Measurements from ENCODE around the gene ZNF746.
A peak's percentile ranks its signal among the peaks of the same experiment; 100 is the strongest.
"Not testable (repeated sequence)": the region's sequence is repeated elsewhere in the genome, so short reads cannot be mapped to it uniquely, and the experiment has no call there.

The ZNF746 gene

DNA sequence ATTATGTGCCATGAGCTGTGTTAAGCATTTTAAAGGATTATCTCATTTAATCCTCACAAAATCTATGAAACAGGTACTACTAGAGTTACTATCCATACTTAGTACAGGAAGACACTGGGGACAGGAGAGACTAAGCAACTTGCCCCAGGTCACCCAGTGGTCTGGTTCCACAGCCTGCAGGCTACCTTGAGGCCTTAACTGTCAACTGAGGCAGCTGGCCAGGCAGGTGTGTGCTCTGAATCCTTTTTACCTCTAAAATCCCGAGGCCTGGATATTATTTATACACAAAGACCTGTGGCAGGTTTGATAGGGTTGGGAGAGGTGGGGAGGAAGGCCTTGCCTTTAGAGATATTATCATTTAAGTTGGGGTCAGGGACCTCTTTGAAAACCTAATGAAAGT, 39.8 kb downstream of the ZNF746 start:
- DNase-seq: no peak

DNA sequence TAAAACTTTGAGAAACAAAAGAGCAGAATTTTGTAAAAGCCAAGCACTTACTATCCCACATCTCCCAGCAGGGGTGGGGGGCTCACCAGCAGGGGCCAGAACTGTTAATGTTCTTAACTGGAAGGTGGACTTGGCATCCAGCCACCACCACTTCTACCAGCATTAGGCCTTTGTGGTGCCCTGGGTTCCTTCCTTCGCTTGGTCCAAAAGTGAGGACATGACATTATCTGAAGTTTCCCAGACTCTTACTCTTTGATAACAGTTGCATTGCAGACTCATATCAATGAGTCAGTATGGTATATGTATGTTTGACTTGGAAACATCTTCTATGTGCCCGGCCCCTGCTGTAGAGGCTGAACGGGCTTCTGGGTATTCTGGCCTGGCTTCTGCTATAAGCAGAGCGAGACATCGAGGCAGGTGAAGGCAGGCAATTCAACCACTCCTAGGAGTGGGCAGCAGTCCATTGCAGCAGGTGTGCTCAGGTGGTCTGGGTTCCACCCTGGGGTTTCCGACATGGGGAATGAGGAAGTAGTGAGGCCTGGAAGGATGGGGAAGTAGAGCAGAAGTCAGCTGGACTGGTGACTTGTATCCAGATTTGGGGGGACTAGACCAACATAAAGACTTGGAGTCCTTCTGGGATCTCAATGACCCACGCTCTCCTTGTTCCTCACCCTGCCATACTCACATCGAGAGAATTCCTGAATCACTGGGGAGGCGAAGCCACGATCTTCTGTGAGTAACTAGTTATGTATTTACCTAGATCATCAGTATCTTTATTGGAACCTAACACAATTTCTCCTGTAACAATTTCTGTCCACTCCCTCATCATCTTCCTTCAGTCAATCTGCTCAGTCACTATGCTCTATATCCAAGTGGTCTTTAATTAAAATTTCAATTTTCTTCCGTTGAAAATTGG, 40.8 kb downstream of the ZNF746 start:
- no peak for DNase-seq

DNA sequence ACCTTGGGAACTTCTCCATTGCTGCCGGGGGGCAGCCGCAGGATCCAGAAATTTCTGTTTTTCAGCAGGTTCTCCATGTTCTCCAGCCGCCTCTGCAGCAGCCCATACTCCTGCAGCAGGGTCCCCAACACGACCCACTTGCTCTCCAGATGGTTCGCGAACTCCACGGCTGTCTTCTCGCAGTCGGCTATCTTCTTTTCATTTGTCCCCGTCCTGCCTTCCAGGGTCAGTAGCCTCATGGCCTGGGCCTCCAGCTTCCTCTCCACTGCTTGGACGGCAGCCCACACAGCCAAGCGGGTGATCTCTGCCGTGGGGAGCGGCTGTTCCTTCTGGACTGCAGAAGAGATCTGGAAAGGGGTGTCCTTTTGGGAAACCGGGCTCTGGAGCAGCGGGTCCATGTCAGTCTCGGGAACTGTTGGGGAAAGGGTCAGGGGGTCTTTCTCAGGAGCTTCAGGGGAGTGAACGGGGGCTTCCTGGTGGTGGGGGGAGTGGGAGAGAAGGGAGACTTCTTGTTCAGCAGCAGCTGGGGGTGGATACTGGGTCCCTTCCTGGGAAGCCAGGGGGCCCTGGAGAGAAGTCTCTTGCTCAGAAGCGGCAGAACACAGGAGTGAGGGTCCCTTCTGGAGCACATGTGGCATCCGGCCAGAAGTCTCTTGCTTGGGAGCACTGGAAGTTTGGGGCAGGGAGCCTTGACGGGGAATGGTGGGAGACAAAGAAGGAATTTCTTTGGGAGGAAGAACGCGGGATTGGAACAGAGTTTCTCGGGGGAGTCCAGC, 42.2 kb downstream of the ZNF746 start:
- DNase-seq: no peak

DNA sequence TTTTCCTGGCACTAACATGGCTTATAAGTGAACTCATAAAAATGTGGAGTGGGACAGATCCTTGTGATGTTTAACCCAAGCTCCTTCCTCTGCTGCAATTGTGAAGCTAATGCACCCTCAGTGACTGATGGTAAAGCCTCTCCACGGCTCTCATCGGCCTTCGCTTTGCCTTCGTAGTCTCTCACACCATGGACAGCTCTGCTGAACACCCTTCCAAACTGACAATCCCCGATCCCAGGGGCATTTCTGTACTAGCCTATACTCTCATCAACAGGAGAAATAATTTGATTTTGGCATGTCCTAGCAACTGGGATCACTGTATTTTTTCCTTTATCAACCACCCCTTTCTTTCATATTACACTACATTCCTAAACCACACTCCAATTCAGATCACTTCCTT, 42.9 kb downstream of the ZNF746 start:
- DNase-seq: no peak

DNA sequence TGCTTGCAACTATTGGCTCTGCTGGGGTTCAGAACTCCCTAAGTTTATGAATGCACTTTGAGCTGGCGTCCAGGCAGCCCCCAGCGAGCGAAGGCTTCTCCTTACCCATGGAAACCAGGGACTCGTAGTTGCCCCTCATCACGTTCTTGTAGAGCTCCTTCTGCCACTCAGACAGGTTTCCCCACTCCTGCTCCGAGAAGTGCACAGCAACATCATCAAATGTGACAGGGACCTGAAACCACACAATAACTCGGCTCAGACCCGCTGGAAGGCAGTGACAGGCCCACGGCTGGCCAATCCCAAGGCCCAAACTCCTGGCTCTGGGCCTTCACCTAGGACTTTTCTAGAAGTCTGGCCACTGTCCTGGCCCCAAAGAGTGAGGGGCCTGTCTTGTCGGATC, 43.6 kb downstream of the ZNF746 start:
- no peak for DNase-seq

DNA sequence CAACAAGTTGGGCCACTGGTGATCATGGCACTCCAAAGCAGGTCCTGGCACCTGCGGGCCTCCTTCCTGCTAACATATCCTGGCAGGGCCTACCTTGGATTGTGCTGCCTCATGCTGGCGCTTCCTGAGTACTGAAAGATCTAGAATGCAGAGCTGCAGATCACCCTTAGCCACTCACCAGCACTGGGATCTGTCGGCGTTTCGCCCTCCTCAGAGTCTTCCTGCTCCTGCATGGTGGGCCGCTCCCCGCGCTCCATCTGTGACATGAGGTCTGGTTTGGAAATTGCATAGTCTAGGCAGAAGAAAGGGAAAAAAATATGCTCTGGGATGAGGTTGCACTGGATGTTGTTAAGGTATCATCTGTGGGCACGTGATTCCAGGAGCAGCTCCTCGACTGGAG, 46.8 kb downstream of the ZNF746 start:
- DNase-seq: no peak

DNA sequence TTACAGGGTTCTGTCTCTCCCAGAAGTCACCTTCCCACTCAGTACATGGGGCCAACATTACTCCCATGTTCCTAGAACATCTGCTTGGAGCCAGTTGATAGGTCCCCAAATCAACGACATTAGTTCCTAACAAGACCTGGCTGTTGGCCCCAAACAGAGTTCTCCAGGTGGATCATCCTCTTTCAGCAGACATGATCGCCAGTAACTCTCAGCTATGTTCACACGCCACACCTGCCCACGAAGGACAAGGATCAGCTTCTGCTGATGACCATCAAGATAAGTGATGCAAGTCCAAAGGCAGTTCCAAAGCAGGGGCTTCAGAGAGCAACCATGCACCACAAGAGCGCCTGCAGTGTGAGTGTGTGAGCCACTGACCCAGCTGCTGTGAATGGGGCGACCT, 47.7 kb downstream of the ZNF746 start:
- DNase-seq: no peak

DNA sequence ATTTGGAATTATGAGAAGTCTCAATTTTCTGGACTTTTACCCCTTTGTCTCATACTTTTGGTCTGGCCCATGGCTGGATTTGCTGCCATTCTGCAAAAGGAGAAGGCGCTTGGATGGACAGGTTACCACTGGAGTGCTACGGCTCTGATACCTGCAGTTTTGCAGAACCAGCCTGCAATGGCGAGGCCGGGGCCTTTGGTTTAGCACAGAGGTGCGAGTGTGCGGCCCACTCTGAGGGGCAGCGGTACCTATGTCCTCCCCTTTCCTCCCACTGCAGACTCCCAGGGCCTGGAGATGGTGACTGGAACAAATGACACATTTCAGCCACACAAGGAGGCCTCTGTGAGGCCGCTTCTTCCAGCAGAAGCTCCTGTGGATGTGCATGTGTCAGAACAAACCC, 48.6 kb downstream of the ZNF746 start:
- DNase-seq: no peak

DNA sequence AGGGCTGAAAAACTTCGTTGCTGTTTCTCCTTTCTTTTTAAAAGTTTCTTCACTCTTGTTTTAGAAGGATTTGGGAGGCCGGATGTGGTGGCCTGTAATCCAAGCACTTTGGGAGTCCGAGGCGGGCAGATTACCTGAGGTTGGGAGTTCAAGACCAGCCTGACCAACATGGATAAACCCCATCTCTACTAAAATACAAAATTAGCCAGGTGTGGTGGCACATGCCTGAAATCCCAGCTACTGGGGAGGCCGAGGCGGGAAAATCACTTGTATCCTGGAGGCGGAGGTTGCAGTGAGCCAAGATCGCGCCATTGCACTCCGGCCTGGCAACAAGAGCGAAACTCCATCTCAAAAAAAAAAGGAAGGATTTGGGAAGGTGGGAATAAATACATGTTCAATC, 51.6 kb downstream of the ZNF746 start:
- not testable (repeated sequence) for DNase-seq

DNA sequence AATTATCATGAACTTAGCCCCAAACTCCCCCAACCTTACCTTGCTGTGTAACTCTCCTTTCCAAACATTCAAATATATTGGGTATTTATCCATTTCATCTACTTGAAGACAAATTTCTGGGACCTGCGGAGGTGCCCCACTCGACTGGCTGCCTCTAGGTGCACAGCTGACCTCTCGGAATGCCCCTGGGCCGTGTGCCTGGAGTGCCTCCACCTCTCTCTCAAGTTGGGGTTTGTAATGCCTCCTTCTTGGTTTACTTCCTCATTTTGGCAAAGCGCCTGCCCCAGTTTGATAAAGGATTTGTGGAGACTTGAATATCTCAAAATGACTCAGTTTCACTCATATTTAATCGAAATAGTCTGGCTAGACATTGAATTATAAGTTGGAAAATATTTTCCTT, 53.3 kb downstream of the ZNF746 start:
- DNase-seq: no peak

DNA sequence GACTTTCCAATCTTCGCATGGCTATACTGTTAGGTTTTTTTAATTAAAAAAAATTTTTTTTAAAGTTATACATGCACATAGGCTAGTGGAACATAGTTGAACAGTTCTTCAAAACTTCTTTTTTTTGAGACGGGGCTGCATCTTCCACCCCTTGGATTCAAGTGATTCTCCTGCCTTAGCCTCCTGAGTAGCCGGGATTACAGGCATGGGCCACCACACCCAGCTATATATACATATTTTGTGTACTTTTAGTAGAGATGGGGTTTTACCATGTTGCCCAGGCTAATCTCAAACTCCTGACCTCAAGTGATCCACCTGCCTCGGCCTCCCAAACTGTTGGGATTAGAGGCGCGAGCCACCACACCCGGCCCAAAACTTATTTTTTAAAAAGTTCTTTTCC, 54.1 kb downstream of the ZNF746 start:
- DNase-seq: no peak

DNA sequence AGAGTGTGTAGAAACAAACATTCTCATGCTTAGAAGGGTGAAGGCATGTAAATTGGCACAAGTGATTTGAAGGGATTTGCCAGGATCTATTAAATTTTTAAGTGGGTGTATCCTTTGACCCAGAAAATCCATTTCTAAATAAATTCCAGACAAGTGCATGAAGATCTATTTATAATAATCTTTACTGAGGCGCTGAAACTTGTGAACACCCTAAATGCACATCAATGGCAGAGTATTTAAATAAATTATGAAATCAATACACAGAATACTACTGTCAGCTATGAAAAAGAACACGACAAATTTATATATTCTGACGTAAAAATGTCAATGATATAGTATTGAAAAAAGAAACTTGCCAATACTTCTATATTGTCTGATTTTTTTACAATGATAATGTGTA, 54.7 kb downstream of the ZNF746 start:
- DNase-seq: no peak

DNA sequence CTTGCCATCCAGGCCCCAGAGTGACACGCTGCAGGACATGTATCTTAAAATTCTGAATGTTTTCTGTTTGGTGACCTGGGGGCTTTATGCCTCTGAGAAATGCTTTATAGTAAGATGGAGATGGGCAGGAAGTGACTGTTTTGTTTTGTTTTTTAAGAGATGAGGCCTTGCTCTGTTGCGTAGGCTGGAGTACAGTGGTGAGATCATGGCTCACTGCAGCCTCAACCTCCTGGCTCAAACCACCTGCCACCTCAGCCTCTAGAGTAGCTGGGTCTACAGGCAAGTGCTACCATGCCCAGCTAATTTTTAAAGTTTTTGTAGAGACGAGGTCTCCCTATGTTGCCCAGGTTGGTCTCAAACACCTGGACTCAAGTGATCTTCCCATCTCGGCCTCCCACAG, 57.4 kb downstream of the ZNF746 start:
- DNase-seq: no peak

DNA sequence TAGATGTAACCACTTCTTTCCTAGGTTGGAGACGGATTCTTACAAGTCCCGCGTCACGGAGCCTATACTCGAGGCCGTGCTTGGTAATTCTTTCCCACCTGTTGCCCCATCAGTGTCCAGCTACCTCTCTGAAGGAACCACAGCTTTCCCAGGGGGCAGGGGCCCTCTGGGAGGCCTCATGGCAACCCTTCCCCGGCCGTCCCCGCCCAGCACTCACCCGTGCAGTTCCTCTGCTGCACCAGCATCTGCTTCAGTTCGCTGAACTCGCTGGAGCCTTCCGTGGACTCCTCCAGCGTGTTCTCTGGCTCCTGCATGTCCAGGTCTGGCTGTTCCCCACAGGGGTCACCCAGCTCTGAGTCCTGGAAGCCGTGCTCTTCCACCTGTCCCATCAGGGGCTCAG, 61.3 kb downstream of the ZNF746 start:
- no peak for DNase-seq

DNA sequence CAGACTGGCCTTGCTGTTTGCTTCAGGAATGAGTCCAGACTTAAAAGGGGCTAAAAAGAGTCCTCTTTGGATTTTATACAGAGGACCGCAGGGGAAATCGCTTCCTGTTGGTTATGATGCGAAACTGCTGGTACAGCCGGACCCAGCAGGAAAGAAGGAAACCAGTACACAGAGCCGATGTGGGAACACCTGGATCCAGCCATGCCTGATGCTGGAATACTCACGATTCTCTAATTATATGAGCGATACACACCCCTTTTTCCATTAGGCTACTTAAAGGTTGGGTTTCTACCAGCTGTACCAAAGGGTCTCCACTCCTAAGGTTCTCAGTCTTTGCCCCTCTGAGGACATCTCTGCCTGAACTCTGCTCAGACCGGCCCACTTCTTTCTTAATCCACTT, 64.5 kb downstream of the ZNF746 start:
- no peak for DNase-seq

DNA sequence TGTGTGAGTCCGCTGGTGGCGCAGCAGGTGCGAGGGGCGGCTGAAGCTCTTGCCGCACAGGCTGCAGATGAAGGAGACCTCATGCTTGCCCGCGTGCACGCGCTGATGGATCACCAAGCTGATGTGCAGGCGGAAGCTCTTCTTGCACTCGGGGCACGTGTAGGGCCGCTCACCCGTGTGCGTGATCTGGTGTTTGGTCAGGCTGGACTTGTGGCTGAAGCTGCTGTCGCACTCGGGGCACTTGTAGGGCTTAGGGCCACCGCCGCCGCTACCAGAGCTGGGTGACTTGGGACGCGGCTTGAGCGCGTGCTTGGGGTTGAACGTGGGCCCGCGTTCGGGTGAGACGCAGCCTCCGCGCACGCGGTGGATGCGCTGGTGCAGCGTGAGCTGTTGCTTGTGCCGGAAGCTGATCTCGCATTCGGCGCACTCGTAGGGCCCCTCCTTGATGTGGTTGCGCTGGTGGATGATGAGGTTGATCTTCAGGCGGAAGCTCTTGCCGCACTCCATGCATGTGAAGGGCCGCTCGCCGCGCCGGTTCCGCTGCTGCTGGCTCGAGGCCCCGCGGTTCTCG, 65.4 kb downstream of the ZNF746 start:
- no peak for DNase-seq

DNA sequence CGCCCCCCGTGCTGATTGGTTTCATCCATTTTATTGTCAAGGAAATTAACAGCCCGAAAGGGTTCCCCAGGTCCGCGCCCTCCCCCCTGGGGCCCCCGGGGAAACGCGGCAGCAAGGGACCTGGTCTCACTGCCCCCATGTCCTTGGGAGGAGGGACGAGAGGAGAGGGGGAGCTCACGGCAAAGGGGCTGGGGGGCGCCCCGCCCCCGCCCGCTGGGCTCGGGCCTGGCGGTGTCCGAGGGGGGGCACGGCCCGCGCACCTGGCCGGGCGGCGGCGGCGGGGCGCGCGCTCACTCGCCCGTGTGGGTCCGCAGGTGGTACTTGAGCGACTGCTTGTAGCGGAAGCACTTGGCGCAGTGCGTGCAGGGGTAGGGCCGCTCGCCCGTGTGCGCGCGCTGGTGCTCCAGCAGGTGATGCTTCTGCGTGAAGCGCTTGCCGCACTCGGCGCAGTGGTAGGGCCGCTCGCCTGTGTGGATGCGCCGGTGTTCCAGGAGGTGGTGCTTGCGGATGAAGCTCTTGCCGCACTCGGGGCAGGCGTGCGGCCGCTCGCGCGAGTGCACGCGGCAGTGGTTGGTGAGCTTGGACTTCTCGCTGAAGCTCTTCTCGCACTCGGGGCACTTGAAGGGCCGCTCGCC, 66.0 kb downstream of the ZNF746 start:
- no peak for DNase-seq

DNA sequence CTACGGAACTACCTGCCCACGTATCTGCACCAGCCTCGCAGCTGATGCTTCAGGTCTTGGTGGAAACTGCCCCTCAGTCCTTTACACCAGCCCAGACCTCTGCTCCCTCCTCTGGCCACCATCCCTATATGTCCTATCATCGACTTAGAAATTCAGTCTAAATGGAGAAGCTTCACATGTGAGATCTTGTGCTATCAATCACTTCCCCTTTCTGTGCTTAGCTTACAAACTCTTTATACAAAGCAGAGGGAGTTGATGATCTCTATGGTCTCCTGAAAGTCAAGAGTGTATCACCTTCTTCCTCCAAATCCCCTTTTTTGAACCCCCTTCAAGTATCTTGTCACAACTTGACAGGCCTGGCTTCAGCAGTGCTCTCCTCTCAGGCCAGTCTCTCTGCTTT, 67.4 kb downstream of the ZNF746 start:
- DNase-seq: no peak

DNA sequence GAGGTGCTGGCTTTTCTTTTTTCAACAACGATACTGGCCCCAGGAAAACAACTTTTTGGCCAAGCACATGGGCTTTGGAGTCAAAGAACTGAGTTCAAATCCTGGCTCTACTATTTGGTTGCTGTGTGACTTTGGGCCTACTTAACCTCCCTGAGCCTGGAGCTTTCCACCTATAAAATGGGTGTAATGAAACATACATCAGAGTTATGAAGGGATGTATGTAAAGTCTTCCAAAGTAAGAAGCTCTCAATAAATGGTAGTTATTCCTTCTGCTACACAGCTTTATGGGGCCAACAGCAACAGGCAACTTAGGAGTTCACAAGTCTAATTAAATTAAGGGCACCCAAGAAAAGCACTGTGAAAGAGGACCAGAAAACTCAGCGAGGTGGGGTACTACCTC, 69.7 kb downstream of the ZNF746 start:
- DNase-seq: no peak

DNA sequence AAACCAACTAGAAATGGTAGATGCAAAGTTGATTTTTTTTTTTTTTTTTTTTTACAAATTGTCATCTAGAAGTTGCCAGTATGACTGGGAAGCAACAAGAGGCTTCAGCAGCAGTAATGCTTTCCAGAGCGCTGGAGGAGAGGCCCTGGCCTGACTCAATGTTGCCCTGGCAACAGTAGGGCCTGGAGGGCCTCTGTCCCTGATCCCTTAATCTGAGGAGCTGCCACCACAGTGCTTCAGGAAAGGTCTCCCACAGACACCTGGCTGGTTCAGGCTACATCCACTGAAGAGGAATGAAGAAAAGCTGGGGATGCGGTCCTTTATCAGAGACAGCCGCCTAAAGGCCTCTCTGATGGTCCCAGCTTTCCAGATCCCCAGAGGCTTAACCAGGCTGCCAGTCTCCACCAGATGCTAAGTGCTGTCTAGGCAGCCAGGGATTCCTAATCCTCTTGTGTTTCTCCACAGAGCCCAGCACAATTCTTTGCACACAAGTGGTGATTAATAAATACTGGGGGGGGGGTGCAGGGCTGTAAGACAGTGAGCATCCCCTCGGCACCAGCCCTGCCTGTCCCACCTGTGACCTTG, 70.4 kb downstream of the ZNF746 start:
- DNase-seq: peak; percentile 7

DNA sequence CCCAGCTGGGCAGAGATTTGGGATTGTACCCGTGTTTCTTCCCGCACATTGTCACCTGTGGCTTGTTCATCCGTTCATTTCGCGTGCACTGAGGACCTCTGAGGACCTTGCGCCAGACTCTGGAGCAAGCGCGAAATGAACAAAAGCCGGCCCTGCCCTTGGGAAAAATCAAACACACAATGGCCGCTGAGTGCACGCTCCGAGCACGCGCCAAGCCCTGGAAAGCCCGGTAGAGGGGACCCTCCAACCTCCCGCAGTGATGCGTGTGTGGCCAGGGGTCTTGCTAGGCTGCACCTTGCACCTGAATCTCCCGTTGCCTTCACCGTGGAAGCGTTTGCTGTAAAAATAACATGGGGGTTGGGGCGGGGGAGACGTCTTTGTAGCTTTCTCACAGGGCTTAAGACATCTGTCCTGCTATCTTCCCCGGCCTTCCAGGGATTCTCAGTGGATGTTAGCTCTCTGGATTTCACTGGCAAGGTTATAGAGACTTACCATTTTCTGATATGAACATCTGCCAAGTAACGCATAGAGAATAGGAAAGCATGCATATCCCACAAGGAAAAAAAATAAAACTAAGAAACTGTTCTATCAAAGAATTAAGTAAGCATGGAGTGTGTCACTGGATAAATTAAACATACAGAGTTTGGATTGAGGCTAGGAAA, 74.0 kb downstream of the ZNF746 start:
- DNase-seq: no peak

DNA sequence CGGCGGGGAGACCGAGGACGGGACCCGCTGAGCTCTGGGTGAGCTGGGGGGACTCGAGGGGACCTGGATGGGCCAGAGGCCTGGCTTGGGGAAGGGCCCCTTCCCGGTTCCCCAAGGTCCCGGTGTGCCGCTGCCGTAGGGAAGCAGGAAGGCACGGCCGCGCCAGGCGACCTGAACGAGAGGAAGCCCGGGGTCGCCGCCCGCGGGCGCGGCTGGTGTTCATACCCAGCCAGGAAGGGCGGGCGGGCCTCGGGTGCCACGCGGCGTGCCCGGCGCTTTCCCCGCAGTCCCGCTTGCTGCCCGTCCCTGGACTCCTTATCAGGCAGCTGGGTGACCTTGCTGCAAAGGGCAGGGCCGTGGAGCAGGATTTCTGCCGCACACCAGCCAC, 74.7 kb downstream of the ZNF746 start:
- peak; percentile 62 for DNase-seq
